Measurements from ENCODE around the gene CD4.

The CD4 gene

GRCh38 chr12:6764011-6764828 is 25.1 kb upstream of the CD4 start:
- FAIRE-seq: peak; percentile 99
- peak; percentile 99 for DNase-seq (ENCODE audit: insufficient read length, low spot score)

- no peak for DNase-seq (ENCODE audit: insufficient read length, low spot score)
- FAIRE-seq: no peak
These were observed 24.2 kb upstream of the CD4 start for GRCh38 chr12:6765048-6765633.

GRCh38 chr12:6765634-6766581 is 23.4 kb upstream of the CD4 start, which contains the start of gene PTMS:
TSS of gene PTMS (plus strand) at chr12:6766363. CDS start at chr12:6766706, 343 bp downstream.
- FAIRE-seq (peak; percentile 95), DNase-seq (ENCODE audit: insufficient read length, low spot score) (peak; percentile 90)

- peak; percentile 72 for DNase-seq (ENCODE audit: insufficient read length, low spot score)
- peak; percentile 89 for FAIRE-seq
These were observed 22.5 kb upstream of the CD4 start for GRCh38 chr12:6766651-6767349.

GRCh38 chr12:6767353-6768319 is 21.7 kb upstream of the CD4 start:
- FAIRE-seq (peak; percentile 94), DNase-seq (ENCODE audit: insufficient read length, low spot score) (no peak)

GRCh38 chr12:6768437-6768914 is 20.9 kb upstream of the CD4 start:
- FAIRE-seq: peak; percentile 73
- DNase-seq (ENCODE audit: insufficient read length, low spot score): no peak

GRCh38 chr12:6768990-6769389 is 20.3 kb upstream of the CD4 start:
- FAIRE-seq (no peak), DNase-seq (ENCODE audit: insufficient read length, low spot score) (no peak)

- FAIRE-seq (no peak), DNase-seq (ENCODE audit: insufficient read length, low spot score) (no peak)
These were observed 19.7 kb upstream of the CD4 start for GRCh38 chr12:6769666-6770065.

GRCh38 chr12:6770094-6770493 is 19.2 kb upstream of the CD4 start:
- FAIRE-seq: no peak
- DNase-seq (ENCODE audit: insufficient read length, low spot score): no peak

- FAIRE-seq: no peak
- DNase-seq (ENCODE audit: insufficient read length, low spot score): no peak
These were observed 18.7 kb upstream of the CD4 start for GRCh38 chr12:6770600-6770999.

- DNase-seq (ENCODE audit: insufficient read length, low spot score): no peak
- FAIRE-seq: no peak
These were observed 18.2 kb upstream of the CD4 start for GRCh38 chr12:6771091-6771495.

- FAIRE-seq (peak; percentile 52), DNase-seq (ENCODE audit: insufficient read length, low spot score) (no peak)
These were observed 17.6 kb upstream of the CD4 start for GRCh38 chr12:6771509-6772330.

- DNase-seq (ENCODE audit: insufficient read length, low spot score) (no peak), FAIRE-seq (no peak)
These were observed 17.0 kb upstream of the CD4 start, which contains the start of gene LAG3 for GRCh38 chr12:6772331-6772695. TSS of gene LAG3 (plus strand) at chr12:6772520. CDS start at chr12:6772853, 333 bp downstream.

GRCh38 chr12:6772726-6773589 is 16.4 kb upstream of the CD4 start:
- DNase-seq (ENCODE audit: insufficient read length, low spot score): no peak
- FAIRE-seq: no peak

GRCh38 chr12:6773590-6774351 is 15.6 kb upstream of the CD4 start:
- DNase-seq (ENCODE audit: insufficient read length, low spot score): no peak
- no peak for FAIRE-seq

GRCh38 chr12:6774499-6775062 is 14.7 kb upstream of the CD4 start:
- FAIRE-seq: no peak
- DNase-seq (ENCODE audit: insufficient read length, low spot score): no peak
